SU-DHL-6 (cell line): ENCODE data around the gene MPV17L2.

Experiments used
- H2AFZ ChIP-seq: fragments of 200-600 bp; sonication (generic); 2 replicates; pipeline ENCODE4 v1.6.1; 2014; ENCODE audit warnings: low read depth, mild to moderate bottlenecking, moderate library complexity, mixed read lengths, antibody characterized with exemption, low read length; ENCODE audit not compliant: severe bottlenecking
- H3F3A ChIP-seq: fragments of 200-600 bp; shearing (Covaris generic); 2 replicates; pipeline ENCODE4 v1.6.0; 2016; ENCODE audit warnings: antibody characterized with exemption, mild to moderate bottlenecking; ENCODE audit not compliant: insufficient read depth
- H3K27ac ChIP-seq: fragments of 200-600 bp; sonication (generic); 2 replicates; pipeline ENCODE4 v1.5.1; 2016; ENCODE audit warnings: low read depth, mild to moderate bottlenecking, low read length, moderate library complexity, mixed read lengths
- H3K27me3 ChIP-seq: fragments of 200-600 bp; sonication (generic), shearing (Covaris generic); 2 replicates; pipeline ENCODE4 v1.6.0; 2014; ENCODE audit warnings: mild to moderate bottlenecking, low read length
- H3K36me3 ChIP-seq: fragments of 200-600 bp; sonication (generic); 2 replicates; pipeline ENCODE4 v1.6.1; 2014; ENCODE audit warnings: mild to moderate bottlenecking, low read length, mixed read lengths
- H3K4me2 ChIP-seq: fragments of 300-600, 200-600 bp; shearing (Covaris generic), sonication (generic); 2 replicates; pipeline ENCODE4 v1.6.0; 2014; ENCODE audit warnings: low read length, low read depth, mild to moderate bottlenecking; ENCODE audit not compliant: poor library complexity, severe bottlenecking
- H3K4me3 ChIP-seq: fragments of 200-600 bp; sonication (generic); 2 replicates; pipeline ENCODE4 v1.5.1; 2014; ENCODE audit warnings: antibody characterized with exemption, low read length, mild to moderate bottlenecking, mixed read lengths; ENCODE audit not compliant: insufficient read depth, poor library complexity, severe bottlenecking
- H3K79me2 ChIP-seq: fragments of 200-600 bp; sonication (generic); 2 replicates; pipeline ENCODE4 v1.6.1; 2014; ENCODE audit warnings: mild to moderate bottlenecking, low read length, moderate library complexity; ENCODE audit not compliant: insufficient read depth
- H3K9ac ChIP-seq: fragments of 200-600 bp; sonication (generic); 2 replicates; pipeline ENCODE4 v1.7.0; 2014; ENCODE audit warnings: mild to moderate bottlenecking, low read length
- H3K9me2 ChIP-seq: fragments of 200-600 bp; sonication (generic); replicated peaks from 2 replicates; pipeline ENCODE4 v1.6.1; 2014; ENCODE audit warnings: low read length; ENCODE audit not compliant: insufficient read depth
- H3K9me3 ChIP-seq: fragments of 200-600 bp; sonication (generic); 2 replicates; pipeline ENCODE4 v1.6.1; 2014; ENCODE audit warnings: low read length, mixed read lengths; ENCODE audit not compliant: insufficient read depth
- H4K20me1 ChIP-seq: fragments of 200-600 bp; sonication (generic); 2 replicates; pipeline ENCODE4 v1.6.1; 2014; ENCODE audit warnings: low read depth, mild to moderate bottlenecking, antibody characterized with exemption, low read length, moderate library complexity, mixed read lengths
- CTCF ChIP-seq: fragments of 200-600 bp; sonication (generic); IDR thresholded peaks from one replicate; pipeline ENCODE4 v1.5.1; 2017; ENCODE audit warnings: antibody characterized with exemption, mild to moderate bottlenecking, low read length, moderate library complexity; ENCODE audit not compliant: insufficient read depth, poor library complexity, severe bottlenecking
- EZH2phosphoT487 ChIP-seq: fragments of 200-600 bp; sonication (generic), shearing (Covaris generic); conservative IDR thresholded peaks from 2 replicates; pipeline ENCODE4 v1.6.1; 2018; ENCODE audit warnings: mild to moderate bottlenecking, antibody characterized with exemption, low read length, moderate library complexity, mixed read lengths

Gene MPV17L2

GRCh38 chr19:18198374-18198773 lies 5.4 kb downstream of the MPV17L2 start:
- Histone ChIP-seq H3K79me2 (peaks cover 26% of the 10 kb centered on the region), H3K9ac (no peak overlapping the region), H2AFZ (no peak overlapping the region), H4K20me1 (no peaks in the 10 kb centered on the region; the same call in 1 of the 2 replicates), H3K4me3 (no peak overlapping the region), H3K4me2 (no peak overlapping the region), H3K9me2 (no peaks in the 10 kb centered on the region), H3K9me3 (no peaks in the 10 kb centered on the region), H3K27ac (no peak overlapping the region), H3K36me3 (no peaks in the 10 kb centered on the region), H3K27me3 (no peaks in the 10 kb centered on the region), H3F3A (peaks cover 11% of the 10 kb centered on the region; the same call in 1 of the 2 replicates)
- no peak for TF ChIP-seq EZH2phosphoT487

GRCh38 chr19:18202397-18202777 lies 9.4 kb downstream of the MPV17L2 start:
- Histone ChIP-seq H3K27ac (no peak overlapping the region), H3K79me2 (peaks cover 19% of the 10 kb centered on the region), H4K20me1 (no peaks in the 10 kb centered on the region), H3F3A (peaks cover 5% of the 10 kb centered on the region; the same call in 1 of the 2 replicates), H3K9me2 (no peaks in the 10 kb centered on the region), H3K9ac (no peak overlapping the region), H3K4me2 (peak overlapping the region; percentile 61), H2AFZ (no peak overlapping the region), H3K4me3 (no peak overlapping the region), H3K36me3 (no peaks in the 10 kb centered on the region), H3K27me3 (no peaks in the 10 kb centered on the region), H3K9me3 (no peaks in the 10 kb centered on the region)
- TF ChIP-seq CTCF (no peak), EZH2phosphoT487 (no peak)

DNA sequence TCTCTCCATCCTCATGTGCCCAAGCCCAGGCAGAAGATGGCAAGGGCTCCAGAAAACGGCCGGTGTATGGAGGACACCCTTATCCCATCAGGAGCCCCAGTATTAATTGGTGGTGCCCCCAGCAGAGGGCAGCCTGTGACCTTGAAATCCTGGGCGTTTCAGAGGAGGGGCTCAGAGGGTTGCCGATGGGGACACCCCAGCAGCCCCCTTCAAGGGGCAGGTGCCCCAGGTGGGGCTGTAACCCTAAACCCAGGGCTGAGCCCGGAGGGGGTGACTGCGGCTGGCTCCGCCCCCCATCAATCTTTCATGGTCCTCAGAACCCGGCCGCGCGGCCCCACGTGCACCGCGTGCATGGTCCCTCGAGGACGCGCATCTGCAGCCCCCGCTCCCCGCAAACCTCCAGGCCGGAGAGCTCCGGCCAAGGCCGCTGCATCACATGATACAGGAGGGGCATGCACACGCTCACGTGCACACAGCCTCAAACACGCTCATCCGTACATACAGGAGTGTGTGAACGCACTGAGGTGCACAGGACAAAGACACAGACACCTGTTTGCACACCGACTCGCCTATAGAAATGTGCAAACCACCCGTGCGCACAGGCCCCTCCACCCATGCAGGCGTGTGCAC lies 9.9 kb downstream of the MPV17L2 start:
- H3K9ac ChIP-seq: peak overlapping the region; percentile 65
- H3K36me3 ChIP-seq: no peaks in the 10 kb centered on the region
- peak overlapping the region; percentile 73 for H3K4me3 ChIP-seq
- TF ChIP-seq EZH2phosphoT487 (no peak), CTCF (peak; percentile 33)
- H2AFZ ChIP-seq: peak overlapping the region; percentile 11
- no peaks in the 10 kb centered on the region; the same call in 1 of the 2 replicates for H3K27me3 ChIP-seq
- peaks cover 7% of the 10 kb centered on the region for H3F3A ChIP-seq
- peak overlapping the region; percentile 56 for H3K27ac ChIP-seq
- peaks cover 19% of the 10 kb centered on the region for H3K79me2 ChIP-seq
- H3K9me3 ChIP-seq: no peaks in the 10 kb centered on the region
- H3K9me2 ChIP-seq: no peaks in the 10 kb centered on the region
- H3K4me2 ChIP-seq: peak overlapping the region; percentile 61
- no peaks in the 10 kb centered on the region for H4K20me1 ChIP-seq

DNA sequence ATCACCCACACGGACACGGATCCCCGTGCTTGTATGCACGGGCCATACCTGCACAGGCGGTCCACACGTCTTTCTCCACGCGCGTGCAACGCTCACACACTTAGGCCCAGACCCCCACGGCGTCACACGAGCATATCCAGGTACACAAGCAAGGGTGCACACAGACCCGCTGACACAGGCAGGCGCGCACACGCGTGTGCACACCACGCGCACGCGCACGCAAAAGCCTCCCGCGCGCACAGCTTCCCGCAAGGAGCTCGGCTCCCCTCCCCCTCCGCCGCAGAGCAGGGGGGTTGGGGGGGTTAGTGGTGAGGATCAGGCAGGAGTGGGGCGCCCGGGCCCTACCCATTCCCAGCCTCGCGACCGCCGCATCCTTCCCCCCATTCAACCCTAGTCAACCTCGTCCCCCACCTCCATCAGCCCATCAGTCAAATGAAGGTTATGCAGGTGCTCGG lies 10.4 kb downstream of the MPV17L2 start:
- H3K4me2 ChIP-seq: peak overlapping the region; percentile 61
- no peaks in the 10 kb centered on the region for H3K9me3 ChIP-seq
- peak overlapping the region; percentile 11 for H2AFZ ChIP-seq
- peak overlapping the region; percentile 73 for H3K4me3 ChIP-seq
- H3K36me3 ChIP-seq: no peaks in the 10 kb centered on the region
- H3F3A ChIP-seq: peaks cover 9% of the 10 kb centered on the region
- no peaks in the 10 kb centered on the region for H4K20me1 ChIP-seq
- peak overlapping the region; percentile 56 for H3K27ac ChIP-seq
- H3K79me2 ChIP-seq: peaks cover 19% of the 10 kb centered on the region
- H3K27me3 ChIP-seq: no peaks in the 10 kb centered on the region; the same call in 1 of the 2 replicates
- H3K9ac ChIP-seq: peak overlapping the region; percentile 65
- TF ChIP-seq EZH2phosphoT487: no peak
- no peak for TF ChIP-seq CTCF
- no peaks in the 10 kb centered on the region for H3K9me2 ChIP-seq
